HL-60 (cell line): ENCODE measurements around the gene ARFGAP1.

Experiments
- DNase-seq, 2 experiments: peaks; one replicate each; pipeline ENCODE4 v3.0.0-alpha.2; 2010 to 2020; ENCODE audit warnings: low read depth in 1 of 2, low spot score in 1 of 2
- H3K27ac ChIP-seq: fragments of 250-450 bp; sonication (Bioruptor Pico); replicated peaks from 2 replicates; pipeline ENCODE4 v1.5.1; 2020; ENCODE audit warnings: mild to moderate bottlenecking, moderate library complexity
- H3K27me3 ChIP-seq: fragments of 250-450 bp; sonication (Bioruptor Pico); 2 replicates; pipeline ENCODE4 v1.5.1; 2021; ENCODE audit warnings: mild to moderate bottlenecking, moderate library complexity; ENCODE audit not compliant: insufficient read depth, poor library complexity, severe bottlenecking
- H3K4me3 ChIP-seq: replicated peaks from 2 replicates; pipeline ENCODE4 v1.5.1; 2011; ENCODE audit warnings: mild to moderate bottlenecking, control low read depth, low read length; ENCODE audit not compliant: insufficient read depth
- GABPA ChIP-seq: IDR thresholded peaks from 2 replicates; pipeline ENCODE4 v1.6.1; 2012; ENCODE audit warnings: low read depth
- POLR2AphosphoS5 ChIP-seq: IDR thresholded peaks from 2 replicates; pipeline ENCODE4 v1.6.1; 2012; ENCODE audit warnings: low read depth
- REST ChIP-seq: IDR thresholded peaks from 2 replicates; pipeline ENCODE4 v1.6.1; 2012; ENCODE audit warnings: low read depth; ENCODE audit not compliant: insufficient replicate concordance
- SPI1 ChIP-seq: IDR thresholded peaks from 2 replicates; pipeline ENCODE4 v1.6.1; 2012; ENCODE audit warnings: low read depth, mild to moderate bottlenecking, borderline replicate concordance
- TF ChIP-seq, protein P1 (sequence below): IDR thresholded peaks from one replicate; pipeline ENCODE4 v1.5.1; 2011; ENCODE audit warnings: low read length, control low read depth, inconsistent platforms; ENCODE audit not compliant: insufficient read depth

Gene ARFGAP1

GRCh38 chr20:63279931-63280330 is 7.3 kb downstream of the ARFGAP1 start:
- Histone ChIP-seq H3K27me3 (no peaks in the 10 kb centered on the region), H3K4me3 (no peak overlapping the region), H3K27ac (no peak overlapping the region)
- DNase-seq: no peak
- TF ChIP-seq, protein P1, sequence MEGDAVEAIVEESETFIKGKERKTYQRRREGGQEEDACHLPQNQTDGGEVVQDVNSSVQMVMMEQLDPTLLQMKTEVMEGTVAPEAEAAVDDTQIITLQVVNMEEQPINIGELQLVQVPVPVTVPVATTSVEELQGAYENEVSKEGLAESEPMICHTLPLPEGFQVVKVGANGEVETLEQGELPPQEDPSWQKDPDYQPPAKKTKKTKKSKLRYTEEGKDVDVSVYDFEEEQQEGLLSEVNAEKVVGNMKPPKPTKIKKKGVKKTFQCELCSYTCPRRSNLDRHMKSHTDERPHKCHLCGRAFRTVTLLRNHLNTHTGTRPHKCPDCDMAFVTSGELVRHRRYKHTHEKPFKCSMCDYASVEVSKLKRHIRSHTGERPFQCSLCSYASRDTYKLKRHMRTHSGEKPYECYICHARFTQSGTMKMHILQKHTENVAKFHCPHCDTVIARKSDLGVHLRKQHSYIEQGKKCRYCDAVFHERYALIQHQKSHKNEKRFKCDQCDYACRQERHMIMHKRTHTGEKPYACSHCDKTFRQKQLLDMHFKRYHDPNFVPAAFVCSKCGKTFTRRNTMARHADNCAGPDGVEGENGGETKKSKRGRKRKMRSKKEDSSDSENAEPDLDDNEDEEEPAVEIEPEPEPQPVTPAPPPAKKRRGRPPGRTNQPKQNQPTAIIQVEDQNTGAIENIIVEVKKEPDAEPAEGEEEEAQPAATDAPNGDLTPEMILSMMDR: no peak
- TF ChIP-seq POLR2AphosphoS5: no peak
- TF ChIP-seq GABPA: no peak
- no peak for TF ChIP-seq SPI1
- no peak for TF ChIP-seq REST

- no peak for DNase-seq
- Histone ChIP-seq H3K27me3 (no peaks in the 10 kb centered on the region), H3K4me3 (no peak overlapping the region), H3K27ac (no peak overlapping the region)
- no peak for TF ChIP-seq GABPA
- TF ChIP-seq REST: no peak
- no peak for TF ChIP-seq SPI1
- no peak for TF ChIP-seq POLR2AphosphoS5
- TF ChIP-seq, protein P1: no peak
These were observed 7.8 kb downstream of the ARFGAP1 start for GRCh38 chr20:63280371-63280770.

- Histone ChIP-seq H3K4me3 (no peak overlapping the region), H3K27ac (no peak overlapping the region), H3K27me3 (no peaks in the 10 kb centered on the region)
- TF ChIP-seq SPI1: no peak
- no peak for TF ChIP-seq REST
- TF ChIP-seq POLR2AphosphoS5: no peak
- TF ChIP-seq GABPA: no peak
- TF ChIP-seq, protein P1: peak; percentile 22
- no peak for DNase-seq
These were observed 8.4 kb downstream of the ARFGAP1 start for GRCh38 chr20:63280929-63281545.
